H1 (cell line): ENCODE data around the gene DDI2. TPM values are rescaled to one million over a fixed set of nuclear protein-coding genes. Genes with fewer than 3 reads are reported as not detected.

Experiments used
- CTBP2 ChIP-seq: IDR thresholded peaks from 2 replicates; pipeline ENCODE4 v1.7.0; 2011; ENCODE audit warnings: borderline replicate concordance, mild to moderate bottlenecking, moderate library complexity, mixed read lengths, low read length; ENCODE audit not compliant: insufficient read depth, insufficient read length
- SP1 ChIP-seq: IDR thresholded peaks from 2 replicates; pipeline ENCODE4 v1.6.1; 2011; ENCODE audit warnings: low read depth, low read length
- polyA plus RNA-seq, 7 experiments: library from polyadenylated mRNA; depleted of rRNA in 3 of 7; stranded (reverse) in 5 of 7; unstranded in 2 of 7; fragments of >200 nt in 5 of 7; fragments of 200-250 nt in 2 of 7; gene quantifications; 1 replicate in 5 of 7; 2 replicates in 1 of 7; 4 replicates in 1 of 7; pipeline versions ENCODE4 v1.2.1 to v1.2.3, GENCODE V29; 2011 to 2013; ENCODE audit warnings: missing spikeins in 2 of 7, mixed read lengths in 2 of 7
- total RNA-seq: library from RNA; stranded (reverse); fragmentation: NEBNext Ultra II Directional; extraction: Animal tissue kit (Norgen Biotek cat#: 25700); gene quantifications from 2 replicates; pipeline ENCODE4 v1.2.1, GENCODE V29; 2021

The DDI2 gene
- total and polyA plus RNA-seq, 2 of the 8 experiments (the other 6 are each of a cell fraction or from before 2014, with no cell fraction given): 7.7 to 38.3 TPM

GRCh38 chr1:15627343-15627988 is 10.2 kb downstream of the DDI2 start (continued):
- TF ChIP-seq CTBP2: no peak
- no peak for TF ChIP-seq SP1
